ENCODE measurements around the gene PLPPR2. TPM values are rescaled to one million over a fixed set of nuclear protein-coding genes. Genes with fewer than 3 reads are reported as not detected.
"Not testable (repeated sequence)": the region's sequence is repeated elsewhere in the genome, so short reads cannot be mapped to it uniquely, and the experiment has no call there.

The PLPPR2 gene, protein sequence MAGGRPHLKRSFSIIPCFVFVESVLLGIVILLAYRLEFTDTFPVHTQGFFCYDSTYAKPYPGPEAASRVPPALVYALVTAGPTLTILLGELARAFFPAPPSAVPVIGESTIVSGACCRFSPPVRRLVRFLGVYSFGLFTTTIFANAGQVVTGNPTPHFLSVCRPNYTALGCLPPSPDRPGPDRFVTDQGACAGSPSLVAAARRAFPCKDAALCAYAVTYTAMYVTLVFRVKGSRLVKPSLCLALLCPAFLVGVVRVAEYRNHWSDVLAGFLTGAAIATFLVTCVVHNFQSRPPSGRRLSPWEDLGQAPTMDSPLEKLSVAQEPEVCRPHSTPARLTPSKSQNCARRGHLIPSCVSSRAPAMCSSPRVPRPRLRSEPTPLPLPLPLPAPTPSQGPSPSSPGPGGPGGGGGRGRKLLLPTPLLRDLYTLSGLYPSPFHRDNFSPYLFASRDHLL
- total RNA-seq: 1 to 10 TPM; 4.8 to 8.0 TPM

DNA sequence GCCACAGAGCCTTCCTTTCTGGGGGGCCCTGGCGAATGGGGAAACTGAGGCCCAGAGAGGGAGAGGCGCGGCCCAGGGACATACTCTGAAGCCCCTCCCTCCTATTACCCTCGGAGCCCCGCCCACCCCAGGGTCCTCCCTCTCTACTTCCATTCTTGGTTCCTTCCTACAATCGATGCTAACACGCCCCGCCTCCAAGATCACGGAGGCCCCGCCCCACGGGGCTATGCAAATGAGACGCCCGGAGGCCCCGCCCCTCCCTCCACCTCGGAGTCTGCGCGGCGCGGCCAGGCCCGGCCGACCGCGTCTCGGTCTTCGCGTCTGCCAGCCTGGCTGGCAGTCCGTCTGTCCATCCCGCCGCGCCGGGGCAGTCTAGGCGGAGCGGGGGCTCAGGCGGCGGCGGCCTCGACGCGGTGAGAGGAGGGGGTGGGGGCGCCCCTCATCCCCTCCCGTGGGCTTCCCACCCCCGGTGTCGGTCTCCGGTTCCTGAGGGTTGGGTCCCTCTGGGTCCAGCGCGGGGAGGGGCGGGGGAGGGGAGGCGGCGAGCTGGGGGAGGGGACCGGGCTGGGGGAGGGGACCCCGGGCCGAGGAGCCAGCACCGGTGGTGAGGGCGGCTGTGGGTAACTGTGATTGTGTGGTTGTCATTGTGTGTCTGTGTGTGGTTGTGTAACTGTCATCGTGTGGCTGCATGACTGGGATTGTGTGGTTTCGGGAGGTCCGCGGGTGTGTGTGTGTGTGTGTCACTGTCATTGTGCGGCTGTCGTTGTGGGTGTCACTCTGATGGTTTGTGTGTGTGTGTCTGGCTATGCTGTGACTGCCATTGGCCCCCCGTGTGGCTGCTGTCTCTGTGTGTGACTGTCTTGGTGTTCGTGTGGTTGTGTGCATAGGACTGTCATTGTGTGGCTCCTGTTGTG is at the start of gene PLPPR2:
Gene PLPPR2 (plus strand): TSS at position 273 of the 914 bp plus-strand sequence. CDS start 2,242 bp downstream, outside the sequence.
- no peaks in the 10 kb centered on the region for H3K4me1 ChIP-seq
- no peak within 1 kb of the TSS for H3K27ac ChIP-seq
- intact Hi-C loops (cut with DNase I): no loop called here
- H3K4me3 ChIP-seq: peak within 1 kb of the TSS; percentile 50
- no peaks in the 10 kb centered on the region for H3K9me3 ChIP-seq
- no peaks in the 10 kb centered on the region for H3K27me3 ChIP-seq
- H3K9ac ChIP-seq (ENCODE audit: low read depth in 2 of 2, low read length in 2 of 2): peak within 1 kb of the TSS; percentile 38 to 55
- H3K36me3 ChIP-seq: no peaks in the 10 kb centered on the region
- peak; percentile 93 for DNase-seq
- TF ChIP-seq, protein P1, sequence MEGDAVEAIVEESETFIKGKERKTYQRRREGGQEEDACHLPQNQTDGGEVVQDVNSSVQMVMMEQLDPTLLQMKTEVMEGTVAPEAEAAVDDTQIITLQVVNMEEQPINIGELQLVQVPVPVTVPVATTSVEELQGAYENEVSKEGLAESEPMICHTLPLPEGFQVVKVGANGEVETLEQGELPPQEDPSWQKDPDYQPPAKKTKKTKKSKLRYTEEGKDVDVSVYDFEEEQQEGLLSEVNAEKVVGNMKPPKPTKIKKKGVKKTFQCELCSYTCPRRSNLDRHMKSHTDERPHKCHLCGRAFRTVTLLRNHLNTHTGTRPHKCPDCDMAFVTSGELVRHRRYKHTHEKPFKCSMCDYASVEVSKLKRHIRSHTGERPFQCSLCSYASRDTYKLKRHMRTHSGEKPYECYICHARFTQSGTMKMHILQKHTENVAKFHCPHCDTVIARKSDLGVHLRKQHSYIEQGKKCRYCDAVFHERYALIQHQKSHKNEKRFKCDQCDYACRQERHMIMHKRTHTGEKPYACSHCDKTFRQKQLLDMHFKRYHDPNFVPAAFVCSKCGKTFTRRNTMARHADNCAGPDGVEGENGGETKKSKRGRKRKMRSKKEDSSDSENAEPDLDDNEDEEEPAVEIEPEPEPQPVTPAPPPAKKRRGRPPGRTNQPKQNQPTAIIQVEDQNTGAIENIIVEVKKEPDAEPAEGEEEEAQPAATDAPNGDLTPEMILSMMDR (IDR thresholded peaks at IDR 0.05): no peak

DNA sequence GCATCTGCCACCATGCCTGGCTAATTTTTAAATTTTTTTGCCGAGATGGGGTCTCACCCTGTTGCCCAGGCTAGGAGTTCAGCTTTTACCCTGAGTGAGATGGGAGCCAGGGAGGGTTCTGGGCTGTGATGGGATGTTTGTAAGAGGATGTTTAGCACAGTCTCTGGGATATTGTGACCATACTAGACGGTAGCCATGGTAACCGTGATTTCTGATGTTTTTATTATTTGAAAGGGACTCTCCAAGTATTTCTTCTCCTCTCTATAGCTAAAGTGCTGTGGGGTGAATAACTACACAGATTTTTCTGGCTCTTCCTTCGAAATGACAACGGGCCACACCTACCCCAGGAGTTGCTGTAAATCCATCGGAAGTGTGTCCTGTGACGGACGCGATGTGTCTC is 48.9 kb upstream of the PLPPR2 start:
- Histone ChIP-seq H3K27me3 (no peaks in the 10 kb centered on the region), H3K27ac (no peak overlapping the region), H3K9me3 (no peaks in the 10 kb centered on the region), H3K36me3 (no peaks in the 10 kb centered on the region), H3K9ac (ENCODE audit: low read depth in 2 of 2, low read length in 2 of 2) (no peak overlapping the region), H3K4me3 (no peak overlapping the region), H3K4me1 (no peaks in the 10 kb centered on the region)
- no peak for DNase-seq
- intact Hi-C loops (cut with DNase I): no loop called here
- TF ChIP-seq, protein P1 (IDR thresholded peaks at IDR 0.05): no peak

DNA sequence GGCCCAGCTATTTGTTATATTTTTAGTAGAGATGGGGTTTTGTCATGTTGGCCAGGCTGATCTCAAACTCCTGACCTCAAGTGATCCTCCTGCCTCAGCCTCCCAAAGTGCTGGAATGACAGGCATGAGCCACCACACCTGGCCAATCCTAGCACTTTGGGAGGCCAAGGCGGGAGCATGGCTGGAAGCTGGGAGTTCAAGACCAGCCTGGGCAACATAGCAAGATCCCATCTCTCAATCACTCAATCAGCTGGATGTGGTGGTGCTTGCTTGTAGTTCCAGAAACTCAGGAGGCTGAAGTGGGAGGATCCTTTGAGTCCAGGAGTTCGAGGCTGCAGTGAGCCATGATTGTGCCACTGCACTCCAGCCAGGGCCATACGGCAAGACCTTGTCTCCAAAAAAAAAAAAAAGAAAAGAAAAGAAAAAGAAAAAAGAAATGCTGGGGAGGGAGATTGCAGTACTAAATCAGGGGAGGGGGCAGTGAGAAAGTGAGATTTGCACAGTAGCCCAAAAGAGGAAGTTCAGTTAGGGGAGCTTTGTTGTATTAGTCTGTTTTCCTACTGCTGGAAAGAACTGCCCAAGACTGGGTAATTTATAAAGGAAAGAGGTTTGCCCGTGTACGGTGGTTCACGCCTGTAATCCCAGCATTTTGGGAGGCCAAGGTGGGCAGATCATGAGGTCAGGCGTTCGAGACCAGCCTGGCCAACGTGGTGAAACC is 34.8 kb upstream of the PLPPR2 start:
- H3K4me3 ChIP-seq; DNase-seq; H3K9ac ChIP-seq (ENCODE audit: low read depth in 2 of 2, low read length in 2 of 2); H3K27me3 ChIP-seq; H3K27ac ChIP-seq; H3K9me3 ChIP-seq; intact Hi-C loops (cut with DNase I); H3K36me3 ChIP-seq; H3K4me1 ChIP-seq: not testable (repeated sequence)

DNA sequence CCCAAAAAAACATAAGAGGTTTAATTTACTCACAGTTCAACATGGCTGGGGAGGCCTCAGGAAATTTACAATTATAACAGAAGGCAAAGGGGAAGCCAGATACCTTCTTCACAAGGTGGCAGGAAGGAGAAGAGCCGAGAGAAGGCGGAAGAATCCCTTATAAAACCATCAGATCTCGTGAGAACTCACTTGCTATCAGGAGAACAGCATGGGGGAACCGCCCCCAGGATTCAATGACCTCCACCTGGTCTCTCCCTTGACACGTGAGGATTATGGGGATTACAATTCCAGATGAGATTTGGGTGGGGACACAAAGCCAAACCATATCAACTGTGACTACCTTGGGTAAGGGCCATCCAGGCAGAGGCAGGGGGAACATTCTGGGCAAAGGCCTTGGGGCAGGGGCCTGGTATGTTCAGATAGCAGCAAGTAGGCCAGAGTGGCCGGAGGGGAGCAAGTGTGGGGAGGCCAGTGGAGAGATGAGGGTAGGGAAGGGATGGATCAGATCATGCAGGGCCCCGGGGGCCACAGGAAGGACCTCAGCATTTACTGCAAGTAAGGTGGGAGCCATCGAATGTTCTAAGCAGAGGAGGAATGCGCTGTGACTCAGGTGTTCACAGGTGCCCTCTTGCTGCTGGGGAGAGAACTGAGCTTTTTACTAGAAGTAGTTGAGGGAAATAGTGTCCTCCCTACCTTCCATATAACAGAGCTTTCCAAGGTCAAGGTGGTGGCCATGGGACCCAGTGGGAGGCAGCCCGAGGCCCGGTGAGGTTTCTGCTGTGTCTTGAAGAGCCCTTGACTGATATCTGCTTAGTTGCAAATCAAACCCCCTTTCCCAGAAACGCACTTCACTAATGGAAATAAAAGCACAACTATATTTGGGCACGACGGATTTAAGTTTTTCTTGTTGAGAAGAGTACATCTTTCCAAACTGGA is 33.8 kb upstream of the PLPPR2 start:
- Histone ChIP-seq H3K9ac (ENCODE audit: low read depth in 2 of 2, low read length in 2 of 2) (no peak overlapping the region), H3K4me3 (no peak overlapping the region), H3K4me1 (no peaks in the 10 kb centered on the region), H3K9me3 (no peaks in the 10 kb centered on the region), H3K27me3 (no peaks in the 10 kb centered on the region), H3K36me3 (no peaks in the 10 kb centered on the region), H3K27ac (no peak overlapping the region)
- intact Hi-C loops (cut with DNase I): no loop called here
- TF ChIP-seq, protein P1 (IDR thresholded peaks at IDR 0.05): no peak
- no peak for DNase-seq

GRCh38 chr19:11322269-11323024 is 32.8 kb upstream of the PLPPR2 start:
- H3K27ac ChIP-seq: no peak overlapping the region
- no peaks in the 10 kb centered on the region for H3K36me3 ChIP-seq
- H3K4me3 ChIP-seq: no peak overlapping the region
- no peak for DNase-seq
- H3K27me3 ChIP-seq: no peaks in the 10 kb centered on the region
- TF ChIP-seq, protein P1 (IDR thresholded peaks at IDR 0.05): no peak
- H3K9ac ChIP-seq (ENCODE audit: low read depth in 2 of 2, low read length in 2 of 2): no peak overlapping the region
- no peaks in the 10 kb centered on the region for H3K4me1 ChIP-seq
- no peaks in the 10 kb centered on the region for H3K9me3 ChIP-seq
- intact Hi-C loops (cut with DNase I): no loop called here

Data from colonic mucosa (tissue), 4 donors.